ENCODE results near the gene STX1B. TPM values are rescaled to one million over a fixed set of nuclear protein-coding genes. Genes with fewer than 3 reads are reported as not detected.

STX1B gene
- total RNA-seq, 3 donors from 2014 or later (not counting 1 experiment from before 2014, with no cell fraction given): 0.14 to 1.6 (median 0.32) TPM

- H3K27ac Mint-ChIP-seq: no peak overlapping the region
- DNase-seq (no peak), ATAC-seq (no peak)
- peaks cover 0 to 6% of the 10 kb centered on the region in 2 donors for H3K27me3 Mint-ChIP-seq (ENCODE audit: low read depth in 2 of 2)
- H3K36me3 ChIP-seq (ENCODE audit: control insufficient read depth, insufficient read depth, low read length): no peaks in the 10 kb centered on the region
- H3K9me3 ChIP-seq (ENCODE audit: control insufficient read depth, insufficient read depth, low read length): no peaks in the 10 kb centered on the region
- H3K4me1 Mint-ChIP-seq: peaks cover 0 to 12% of the 10 kb centered on the region in 2 donors
- WGBS (ENCODE audit: insufficient coverage): 77% methylated on average over 8 of the region's 8 CpGs
- H3K27ac ChIP-seq (ENCODE audit: low read length): no peak overlapping the region
- no peaks in the 10 kb centered on the region for H3K9me3 Mint-ChIP-seq
- H3K27me3 ChIP-seq (ENCODE audit: control insufficient read depth, insufficient read depth, low read length): no peaks in the 10 kb centered on the region
- H3K36me3 Mint-ChIP-seq: no peaks in the 10 kb centered on the region
- intact Hi-C loops (cut with micrococcal nuclease): no loop called here
- no peak for TF ChIP-seq CTCF (IDR thresholded peaks at IDR 0.05)
- H3K4me1 ChIP-seq (ENCODE audit: control insufficient read depth, insufficient read depth, low read length): no peaks in the 10 kb centered on the region
- no peak overlapping the region for H3K4me3 ChIP-seq (ENCODE audit: low read length)
- H3K4me3 Mint-ChIP-seq: no peak overlapping the region
Observed at GRCh38 chr16:30991052-30991451, 19.4 kb downstream of the STX1B start.

- peaks cover 3% of the 10 kb centered on the region for H3K4me1 ChIP-seq (ENCODE audit: control insufficient read depth, insufficient read depth, low read length)
- H3K27me3 ChIP-seq (ENCODE audit: control insufficient read depth, insufficient read depth, low read length): no peaks in the 10 kb centered on the region
- no peak overlapping the region for H3K27ac ChIP-seq (ENCODE audit: low read length)
- Mint-ChIP-seq H3K27me3 (ENCODE audit: low read depth in 2 of 2) (peaks cover 0 to 4% of the 10 kb centered on the region in 2 donors), H3K9me3 (no peaks in the 10 kb centered on the region), H3K36me3 (no peaks in the 10 kb centered on the region), H3K4me3 (no peak overlapping the region), H3K27ac (no peak overlapping the region), H3K4me1 (peaks cover 0 to 16% of the 10 kb centered on the region in 2 donors)
- WGBS (ENCODE audit: insufficient coverage): 86% methylated on average over 12 of the region's 12 CpGs
- ATAC-seq: no peak
- no peak for DNase-seq
- no peaks in the 10 kb centered on the region for H3K9me3 ChIP-seq (ENCODE audit: control insufficient read depth, insufficient read depth, low read length)
- intact Hi-C loops (cut with micrococcal nuclease): no loop called here
- TF ChIP-seq CTCF (IDR thresholded peaks at IDR 0.05): no peak
- H3K36me3 ChIP-seq (ENCODE audit: control insufficient read depth, insufficient read depth, low read length): no peaks in the 10 kb centered on the region
- no peak overlapping the region for H3K4me3 ChIP-seq (ENCODE audit: low read length)
Observed at GRCh38 chr16:30990105-30990504, 20.3 kb downstream of the STX1B start.

- Histone ChIP-seq H3K27ac (ENCODE audit: low read length) (no peak overlapping the region), H3K27me3 (ENCODE audit: control insufficient read depth, insufficient read depth, low read length) (no peaks in the 10 kb centered on the region), H3K4me1 (ENCODE audit: control insufficient read depth, insufficient read depth, low read length) (peaks cover 8% of the 10 kb centered on the region), H3K9me3 (ENCODE audit: control insufficient read depth, insufficient read depth, low read length) (no peaks in the 10 kb centered on the region), H3K4me3 (ENCODE audit: low read length) (no peak overlapping the region), H3K36me3 (ENCODE audit: control insufficient read depth, insufficient read depth, low read length) (no peaks in the 10 kb centered on the region)
- 94% methylated on average over 23 of the region's 23 CpGs for WGBS (ENCODE audit: insufficient coverage)
- Mint-ChIP-seq H3K9me3 (no peaks in the 10 kb centered on the region), H3K27me3 (ENCODE audit: low read depth in 2 of 2) (peaks cover 0 to 3% of the 10 kb centered on the region in 2 donors), H3K36me3 (no peaks in the 10 kb centered on the region), H3K4me3 (no peak overlapping the region), H3K4me1 (peaks cover 0 to 20% of the 10 kb centered on the region in 2 donors), H3K27ac (no peak overlapping the region)
- TF ChIP-seq CTCF (IDR thresholded peaks at IDR 0.05): no peak
- intact Hi-C loops (cut with micrococcal nuclease): no loop called here
- DNase-seq: no peak
- no peak for ATAC-seq
Observed at GRCh38 chr16:30989469-30990047, 20.9 kb downstream of the STX1B start.
